ENCODE data around the gene PDE4D. TPM values are rescaled to one million over a fixed set of nuclear protein-coding genes. Genes with fewer than 3 reads are reported as not detected.

PDE4D gene
- total RNA-seq, 4 donors from 2014 or later = 6.0 to 36.2 (median 10.0) TPM

GRCh38 chr5:59731809-59732208 lies 161.7 kb downstream of the PDE4D start:
- no peak overlapping the region for H3K27ac ChIP-seq
- intact Hi-C loops (cut with DNase I) = no loop called here

DNA sequence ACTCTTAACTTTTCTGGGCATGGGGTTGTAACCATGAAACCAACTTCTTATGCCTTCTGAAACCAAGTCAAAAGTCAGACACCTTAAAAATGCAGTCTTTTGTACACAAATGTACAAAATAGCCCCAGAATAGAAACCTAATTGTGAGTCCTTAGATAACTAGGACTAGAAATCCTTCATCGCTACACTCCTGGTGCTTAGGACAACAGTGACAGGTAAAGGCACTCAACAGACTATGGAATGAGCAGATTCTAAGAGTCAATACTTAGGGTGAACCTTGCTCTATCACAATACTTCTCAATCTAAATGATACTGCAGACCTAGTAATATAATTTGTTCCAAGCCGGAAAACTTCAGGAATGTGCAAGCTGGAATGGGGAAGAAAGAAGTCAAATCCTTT lies 163.7 kb downstream of the PDE4D start:
- DNase-seq = no peak
- Histone ChIP-seq H3K27me3 (no peaks in the 10 kb centered on the region), H3K9me3 (no peaks in the 10 kb centered on the region), H3K27ac (no peak overlapping the region), H3K4me3 (no peak overlapping the region), H3K36me3 (no peaks in the 10 kb centered on the region), H3K4me1 (no peaks in the 10 kb centered on the region)
- 80 to 100% methylated on average over 2 of the region's 2 CpGs for WGBS, 2 donors
- TF ChIP-seq, protein P1, sequence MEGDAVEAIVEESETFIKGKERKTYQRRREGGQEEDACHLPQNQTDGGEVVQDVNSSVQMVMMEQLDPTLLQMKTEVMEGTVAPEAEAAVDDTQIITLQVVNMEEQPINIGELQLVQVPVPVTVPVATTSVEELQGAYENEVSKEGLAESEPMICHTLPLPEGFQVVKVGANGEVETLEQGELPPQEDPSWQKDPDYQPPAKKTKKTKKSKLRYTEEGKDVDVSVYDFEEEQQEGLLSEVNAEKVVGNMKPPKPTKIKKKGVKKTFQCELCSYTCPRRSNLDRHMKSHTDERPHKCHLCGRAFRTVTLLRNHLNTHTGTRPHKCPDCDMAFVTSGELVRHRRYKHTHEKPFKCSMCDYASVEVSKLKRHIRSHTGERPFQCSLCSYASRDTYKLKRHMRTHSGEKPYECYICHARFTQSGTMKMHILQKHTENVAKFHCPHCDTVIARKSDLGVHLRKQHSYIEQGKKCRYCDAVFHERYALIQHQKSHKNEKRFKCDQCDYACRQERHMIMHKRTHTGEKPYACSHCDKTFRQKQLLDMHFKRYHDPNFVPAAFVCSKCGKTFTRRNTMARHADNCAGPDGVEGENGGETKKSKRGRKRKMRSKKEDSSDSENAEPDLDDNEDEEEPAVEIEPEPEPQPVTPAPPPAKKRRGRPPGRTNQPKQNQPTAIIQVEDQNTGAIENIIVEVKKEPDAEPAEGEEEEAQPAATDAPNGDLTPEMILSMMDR (IDR thresholded peaks at IDR 0.05) = no peak
- TF ChIP-seq POLR2A (IDR thresholded peaks at IDR 0.05) = no peak
- intact Hi-C loops (cut with DNase I) = no loop called here

More at GRCh38 chr5:59731809-59732208, 161.7 kb downstream of the PDE4D start:
- Histone ChIP-seq H3K27me3 (no peaks in the 10 kb centered on the region), H3K36me3 (no peaks in the 10 kb centered on the region), H3K4me1 (no peaks in the 10 kb centered on the region), H3K4me3 (no peak overlapping the region), H3K9me3 (no peaks in the 10 kb centered on the region)
- no peak for DNase-seq
- TF ChIP-seq POLR2A (IDR thresholded peaks at IDR 0.05) = no peak
- TF ChIP-seq, protein P1 (IDR thresholded peaks at IDR 0.05) = no peak
- WGBS, 2 donors = 96 to 100% methylated on average over 1 of the region's 1 CpG

DNA sequence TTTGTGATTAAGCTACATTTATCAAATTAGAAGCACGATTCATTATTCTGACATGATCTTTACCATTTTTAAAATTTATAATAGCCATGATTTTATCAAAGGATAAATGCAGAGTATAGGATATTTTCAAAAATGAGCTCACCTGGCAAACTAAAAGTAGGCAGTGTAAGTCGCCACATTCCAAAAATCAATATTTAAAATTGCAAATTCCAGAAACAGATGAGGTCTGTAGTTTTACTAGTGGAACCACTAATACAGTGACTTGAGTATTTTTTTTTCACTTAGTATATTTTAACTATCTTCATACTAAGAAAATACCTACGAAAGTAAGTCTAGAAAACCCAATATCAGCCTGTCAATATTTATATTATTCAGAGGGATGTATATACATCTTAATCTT lies 164.2 kb downstream of the PDE4D start:
- no peaks in the 10 kb centered on the region for H3K9me3 ChIP-seq
- H3K36me3 ChIP-seq = no peaks in the 10 kb centered on the region
- no peak overlapping the region for H3K27ac ChIP-seq
- 87 to 89% methylated on average over 3 of the region's 3 CpGs for WGBS, 2 donors
- no peak for DNase-seq
- H3K4me3 ChIP-seq = no peak overlapping the region
- intact Hi-C loops (cut with DNase I) = no loop called here
- H3K4me1 ChIP-seq = no peaks in the 10 kb centered on the region
- no peak for TF ChIP-seq POLR2A (IDR thresholded peaks at IDR 0.05)
- TF ChIP-seq, protein P1 (IDR thresholded peaks at IDR 0.05) = no peak
- H3K27me3 ChIP-seq = no peaks in the 10 kb centered on the region

- Histone ChIP-seq H3K4me3 (no peak overlapping the region), H3K36me3 (no peaks in the 10 kb centered on the region), H3K4me1 (peaks cover 0 to 4% (median 0%) of the 10 kb centered on the region in 3 donors), H3K9me3 (no peaks in the 10 kb centered on the region), H3K27me3 (no peaks in the 10 kb centered on the region), H3K27ac (no peak overlapping the region)
- intact Hi-C loops (cut with DNase I) = no loop called here
- DNase-seq = no peak
- TF ChIP-seq, protein P1 (IDR thresholded peaks at IDR 0.05) = no peak
- TF ChIP-seq POLR2A (IDR thresholded peaks at IDR 0.05) = no peak
- 21 to 59% methylated on average over 1 of the region's 1 CpG for WGBS, 2 donors
Observed at GRCh38 chr5:59728356-59728755, 165.2 kb downstream of the PDE4D start.

GRCh38 chr5:59727186-59727585 lies 166.3 kb downstream of the PDE4D start:
- no peak for DNase-seq
- no peak for TF ChIP-seq POLR2A (IDR thresholded peaks at IDR 0.05)
- TF ChIP-seq, protein P1 (IDR thresholded peaks at IDR 0.05) = no peak
- Histone ChIP-seq H3K36me3 (no peaks in the 10 kb centered on the region), H3K4me1 (peaks cover 0 to 13% (median 0%) of the 10 kb centered on the region in 3 donors), H3K27me3 (no peaks in the 10 kb centered on the region), H3K4me3 (no peak overlapping the region), H3K9me3 (no peaks in the 10 kb centered on the region), H3K27ac (no peak overlapping the region)
- WGBS, 2 donors = 72 to 85% methylated on average over 2 of the region's 2 CpGs
- intact Hi-C loops (cut with DNase I) = no loop called here

Measured in esophagus squamous epithelium (tissue), 5 donors.